ENCODE results near the gene LRRC10B.

LRRC10B gene

DNA sequence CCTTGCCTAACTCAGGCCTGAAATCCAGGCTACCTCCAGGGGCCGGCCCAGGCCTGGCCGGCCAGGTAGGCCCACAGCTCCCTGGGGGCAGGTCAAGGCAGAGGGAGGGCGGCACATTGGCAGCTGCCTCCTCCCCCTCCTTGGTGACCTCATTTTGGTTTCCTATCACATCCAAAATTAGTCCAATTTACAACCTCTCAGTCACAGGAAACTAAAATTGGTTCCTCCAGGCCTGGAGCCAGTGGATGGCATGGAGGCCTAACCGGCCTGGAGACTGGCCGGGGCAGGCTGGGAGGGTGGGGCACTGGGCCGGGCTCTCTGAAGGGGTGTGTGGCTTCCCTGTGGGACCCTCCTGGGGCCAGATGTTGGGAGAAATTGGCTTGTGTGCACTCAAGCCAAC is 35.9 kb downstream of the LRRC10B start:
- TF ChIP-seq, protein P1, sequence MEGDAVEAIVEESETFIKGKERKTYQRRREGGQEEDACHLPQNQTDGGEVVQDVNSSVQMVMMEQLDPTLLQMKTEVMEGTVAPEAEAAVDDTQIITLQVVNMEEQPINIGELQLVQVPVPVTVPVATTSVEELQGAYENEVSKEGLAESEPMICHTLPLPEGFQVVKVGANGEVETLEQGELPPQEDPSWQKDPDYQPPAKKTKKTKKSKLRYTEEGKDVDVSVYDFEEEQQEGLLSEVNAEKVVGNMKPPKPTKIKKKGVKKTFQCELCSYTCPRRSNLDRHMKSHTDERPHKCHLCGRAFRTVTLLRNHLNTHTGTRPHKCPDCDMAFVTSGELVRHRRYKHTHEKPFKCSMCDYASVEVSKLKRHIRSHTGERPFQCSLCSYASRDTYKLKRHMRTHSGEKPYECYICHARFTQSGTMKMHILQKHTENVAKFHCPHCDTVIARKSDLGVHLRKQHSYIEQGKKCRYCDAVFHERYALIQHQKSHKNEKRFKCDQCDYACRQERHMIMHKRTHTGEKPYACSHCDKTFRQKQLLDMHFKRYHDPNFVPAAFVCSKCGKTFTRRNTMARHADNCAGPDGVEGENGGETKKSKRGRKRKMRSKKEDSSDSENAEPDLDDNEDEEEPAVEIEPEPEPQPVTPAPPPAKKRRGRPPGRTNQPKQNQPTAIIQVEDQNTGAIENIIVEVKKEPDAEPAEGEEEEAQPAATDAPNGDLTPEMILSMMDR (IDR thresholded peaks at IDR 0.05; ENCODE audit: poor library complexity, severe bottlenecking) = no peak
- no peak for DNase-seq (ENCODE audit: low spot score)
- H3K36me3 ChIP-seq (ENCODE audit: low read depth) = no peaks in the 10 kb centered on the region
- no peaks in the 10 kb centered on the region for H3K9me3 ChIP-seq (ENCODE audit: severe bottlenecking)
- no peak overlapping the region for H3K4me3 ChIP-seq (ENCODE audit: severe bottlenecking)
- peaks cover 3% of the 10 kb centered on the region for H3K4me1 ChIP-seq (ENCODE audit: insufficient read depth, poor library complexity, severe bottlenecking)
- H3K27ac ChIP-seq (ENCODE audit: poor library complexity, severe bottlenecking) = no peak overlapping the region
- no peaks in the 10 kb centered on the region for H3K27me3 ChIP-seq (ENCODE audit: insufficient read depth, poor library complexity, severe bottlenecking)
- no peak for ATAC-seq (ENCODE audit: low read depth)

GRCh38 chr11:61545341-61545740 is 36.8 kb downstream of the LRRC10B start:
- no peak overlapping the region for H3K4me3 ChIP-seq (ENCODE audit: severe bottlenecking)
- TF ChIP-seq, protein P1 (IDR thresholded peaks at IDR 0.05; ENCODE audit: poor library complexity, severe bottlenecking) = no peak
- no peak overlapping the region for H3K27ac ChIP-seq (ENCODE audit: poor library complexity, severe bottlenecking)
- H3K4me1 ChIP-seq (ENCODE audit: insufficient read depth, poor library complexity, severe bottlenecking) = peaks cover 3% of the 10 kb centered on the region
- no peaks in the 10 kb centered on the region for H3K9me3 ChIP-seq (ENCODE audit: severe bottlenecking)
- no peaks in the 10 kb centered on the region for H3K36me3 ChIP-seq (ENCODE audit: low read depth)
- no peak for DNase-seq (ENCODE audit: low spot score)
- ATAC-seq (ENCODE audit: low read depth) = no peak
- no peaks in the 10 kb centered on the region for H3K27me3 ChIP-seq (ENCODE audit: insufficient read depth, poor library complexity, severe bottlenecking)

GRCh38 chr11:61545921-61546320 is 37.4 kb downstream of the LRRC10B start:
- H3K4me3 ChIP-seq (ENCODE audit: severe bottlenecking) = no peak overlapping the region
- H3K36me3 ChIP-seq (ENCODE audit: low read depth) = no peaks in the 10 kb centered on the region
- no peak for ATAC-seq (ENCODE audit: low read depth)
- DNase-seq (ENCODE audit: low spot score) = no peak
- TF ChIP-seq, protein P1 (IDR thresholded peaks at IDR 0.05; ENCODE audit: poor library complexity, severe bottlenecking) = no peak
- H3K4me1 ChIP-seq (ENCODE audit: insufficient read depth, poor library complexity, severe bottlenecking) = peaks cover 3% of the 10 kb centered on the region
- H3K9me3 ChIP-seq (ENCODE audit: severe bottlenecking) = no peaks in the 10 kb centered on the region
- no peaks in the 10 kb centered on the region for H3K27me3 ChIP-seq (ENCODE audit: insufficient read depth, poor library complexity, severe bottlenecking)
- no peak overlapping the region for H3K27ac ChIP-seq (ENCODE audit: poor library complexity, severe bottlenecking)

DNA sequence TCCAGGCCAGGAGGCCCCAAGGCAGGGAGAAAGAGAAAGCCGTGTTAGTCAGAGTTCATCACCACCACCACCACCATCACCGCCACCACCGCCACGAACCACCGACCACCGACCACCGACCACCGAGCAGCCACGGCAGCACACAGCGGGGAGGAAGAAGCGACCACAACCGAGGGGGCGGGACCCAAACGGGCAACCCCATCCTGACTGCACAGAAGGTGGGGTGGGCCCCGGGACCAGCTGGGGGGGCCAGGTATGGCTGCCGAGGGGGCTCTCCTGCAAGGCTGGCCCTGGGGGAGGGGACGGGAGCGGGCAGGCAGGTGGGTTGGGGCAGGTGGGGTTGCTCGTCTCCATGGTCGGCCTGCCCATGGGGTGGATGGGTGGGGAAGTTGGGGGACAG is 38.1 kb downstream of the LRRC10B start:
- H3K4me1 ChIP-seq (ENCODE audit: insufficient read depth, poor library complexity, severe bottlenecking) = peaks cover 3% of the 10 kb centered on the region
- no peaks in the 10 kb centered on the region for H3K27me3 ChIP-seq (ENCODE audit: insufficient read depth, poor library complexity, severe bottlenecking)
- H3K36me3 ChIP-seq (ENCODE audit: low read depth) = no peaks in the 10 kb centered on the region
- H3K9me3 ChIP-seq (ENCODE audit: severe bottlenecking) = no peaks in the 10 kb centered on the region
- H3K27ac ChIP-seq (ENCODE audit: poor library complexity, severe bottlenecking) = no peak overlapping the region
- TF ChIP-seq, protein P1 (IDR thresholded peaks at IDR 0.05; ENCODE audit: poor library complexity, severe bottlenecking) = no peak
- no peak for DNase-seq (ENCODE audit: low spot score)
- H3K4me3 ChIP-seq (ENCODE audit: severe bottlenecking) = no peak overlapping the region
- no peak for ATAC-seq (ENCODE audit: low read depth)

DNA sequence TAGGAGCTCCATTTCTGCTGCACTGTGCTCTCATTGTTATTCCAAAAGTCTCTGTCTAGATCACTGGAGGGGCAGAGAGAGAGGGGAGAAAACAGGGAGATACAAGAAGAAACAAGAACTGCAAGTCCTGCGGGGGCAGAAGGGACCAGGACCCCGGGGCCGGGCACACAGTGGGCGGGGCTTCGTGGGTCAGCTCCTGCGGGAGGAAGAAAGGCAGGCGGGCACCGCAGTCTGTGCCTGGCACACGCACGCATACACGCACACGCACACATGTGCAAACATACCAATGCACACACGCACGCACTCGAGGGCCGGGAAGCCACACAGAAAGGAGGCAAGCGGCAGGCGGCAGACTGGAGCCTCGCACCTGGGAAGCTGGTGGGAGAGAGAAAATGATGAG is 38.7 kb downstream of the LRRC10B start:
- DNase-seq (ENCODE audit: low spot score) (no peak), ATAC-seq (ENCODE audit: low read depth) (no peak)
- TF ChIP-seq, protein P1 (IDR thresholded peaks at IDR 0.05; ENCODE audit: poor library complexity, severe bottlenecking) = no peak
- Histone ChIP-seq H3K27me3 (ENCODE audit: insufficient read depth, poor library complexity, severe bottlenecking) (no peaks in the 10 kb centered on the region), H3K36me3 (ENCODE audit: low read depth) (no peaks in the 10 kb centered on the region), H3K9me3 (ENCODE audit: severe bottlenecking) (no peaks in the 10 kb centered on the region), H3K27ac (ENCODE audit: poor library complexity, severe bottlenecking) (no peak overlapping the region), H3K4me3 (ENCODE audit: severe bottlenecking) (no peak overlapping the region), H3K4me1 (ENCODE audit: insufficient read depth, poor library complexity, severe bottlenecking) (peaks cover 3% of the 10 kb centered on the region)
